Measurements from ENCODE around the gene ASIC2.
"Not testable (repeated sequence)": the region's sequence is repeated elsewhere in the genome, so short reads cannot be mapped to it uniquely, and the experiment has no call there.

The ASIC2 gene

GRCh38 chr17:33015716-33016346, 277.3 kb downstream of the ASIC2 start:
- DNase-seq, result no peak

- no peak for DNase-seq
Observed at GRCh38 chr17:33014751-33015150, 278.3 kb downstream of the ASIC2 start.

- DNase-seq, result no peak
Observed at GRCh38 chr17:33013596-33014375, 279.3 kb downstream of the ASIC2 start.

- DNase-seq, result no peak
Observed at GRCh38 chr17:33012522-33013033, 280.5 kb downstream of the ASIC2 start.

- no peak for DNase-seq
Observed at GRCh38 chr17:33009636-33010035, 283.5 kb downstream of the ASIC2 start.

GRCh38 chr17:33007186-33007585, 285.9 kb downstream of the ASIC2 start:
- DNase-seq, result no peak

- DNase-seq, result no peak
Observed at GRCh38 chr17:33002246-33002645, 290.8 kb downstream of the ASIC2 start.

- no peak for DNase-seq
Observed at GRCh38 chr17:32998887-32999228, 294.2 kb downstream of the ASIC2 start.

- DNase-seq, result peak; percentile 54
Observed at GRCh38 chr17:32998111-32998886, 294.8 kb downstream of the ASIC2 start.

- DNase-seq, result no peak
Observed at GRCh38 chr17:32995416-32996045, 297.6 kb downstream of the ASIC2 start.

- DNase-seq, result no peak
Observed at GRCh38 chr17:32993977-32994376, 299.1 kb downstream of the ASIC2 start.

- DNase-seq, result no peak
Observed at GRCh38 chr17:32992321-32993033, 300.6 kb downstream of the ASIC2 start.

- DNase-seq, result no peak
Observed at GRCh38 chr17:32988481-32989101, 304.5 kb downstream of the ASIC2 start.

GRCh38 chr17:32987868-32988267, 305.2 kb downstream of the ASIC2 start:
- DNase-seq, result not testable (repeated sequence)

GRCh38 chr17:32987453-32987805, 305.7 kb downstream of the ASIC2 start:
- DNase-seq, result not testable (repeated sequence)

GRCh38 chr17:32985050-32985756, 307.9 kb downstream of the ASIC2 start:
- no peak for DNase-seq

GRCh38 chr17:32981611-32982010, 311.5 kb downstream of the ASIC2 start:
- not testable (repeated sequence) for DNase-seq

- no peak for DNase-seq
Observed at GRCh38 chr17:32980230-32980629, 312.9 kb downstream of the ASIC2 start.

- DNase-seq, result no peak
Observed at GRCh38 chr17:32976605-32977004, 316.5 kb downstream of the ASIC2 start.

GRCh38 chr17:32976131-32976530, 317.0 kb downstream of the ASIC2 start:
- no peak for DNase-seq

GRCh38 chr17:32971171-32971570, 321.9 kb downstream of the ASIC2 start:
- no peak for DNase-seq

Measured in stimulated activated naive CD4-positive, alpha-beta T cell treated with Interleukin-2 at 50 U/mL for 16 hours (primary cell).